K562 (cell line): ENCODE results near the gene KRT33B. TPM values are rescaled to one million over a fixed set of nuclear protein-coding genes. Genes with fewer than 3 reads are reported as not detected.
"Not testable (repeated sequence)": the region's sequence is repeated elsewhere in the genome, so short reads cannot be mapped to it uniquely, and the experiment has no call there.

Source experiments
- ATAC-seq: fragments of 200-7000 bp; cut with Tn5 transposase; 3 replicates; pipeline ENCODE4 v1.9.1; 2020; ENCODE audit warnings: moderate library complexity
- BruUV-seq: library from RNA; stranded (reverse); fragments of 400-500 nt; replicated peaks from 2 replicates; lab custom pipeline; 2021; lab: Mats Ljungman, UMichigan
- CTCF ChIA-PET: fragments of 300-600 bp; formaldehyde crosslinking; extraction: SDS; loops from one replicate; lab custom pipeline; 2021; ENCODE audit warnings: low intra/inter-chr PET ratio; lab: Yijun Ruan, JAX
- POLR2A ChIA-PET: fragments of 300-600, 350-650 bp; sonication (Branson Sonifier 250); formaldehyde crosslinking; extraction: SDS; loops from one replicate; lab custom pipeline; 2021; ENCODE audit warnings: antibody characterized with exemption, inconsistent platforms; lab: Yijun Ruan, JAX
- DNase-seq, 4 experiments: peaks; one replicate each; pipeline versions ENCODE4 v3.0.0 to v3.0.0-alpha.2; 2011 to 2018; ENCODE audit warnings: low spot score in 3 of 4, mixed read lengths in 3 of 4; ENCODE audit errors: extremely low read depth in 1 of 4
- FAIRE-seq: peaks from 2 replicates; lab custom pipeline; 2011; peaks lifted over from hg19 to GRCh38; lab: Jason Lieb, UNC
- H2AFZ ChIP-seq: 2 replicates; pipeline ENCODE4 v1.6.0; 2011; ENCODE audit warnings: low read depth, low read length, control low read depth, inconsistent platforms
- H3K27ac ChIP-seq: fragments of 200-600 bp; 3 replicates; pipeline ENCODE4 v1.8.0; 2011; ENCODE audit warnings: low read depth, mild to moderate bottlenecking, control low read depth, inconsistent platforms, low read length, moderate library complexity, mixed read lengths; ENCODE audit errors: extremely low read depth
- H3K27me3 ChIP-seq, 2 experiments: fragments of 300-600 bp in 1 of 2; 2 replicates in 1 of 2; 3 replicates in 1 of 2; pipeline versions ENCODE4 v1.6.0 to v1.8.0; 2011; ENCODE audit warnings: inconsistent platforms in 2 of 2, low read length in 2 of 2, mild to moderate bottlenecking in 1 of 2, mixed read lengths in 1 of 2, moderate library complexity in 1 of 2; ENCODE audit not compliant: control insufficient read depth in 2 of 2, insufficient read depth in 2 of 2
- H3K36me3 ChIP-seq: fragments of 300-600 bp; 3 replicates; pipeline ENCODE4 v1.8.0; 2011; ENCODE audit warnings: mild to moderate bottlenecking, low read length, inconsistent platforms; ENCODE audit not compliant: control insufficient read depth, insufficient read depth
- H3K4me1 ChIP-seq, 2 experiments: fragments of 200-600 bp in 1 of 2; replicated peaks in 1 of 2; 2 replicates in 1 of 2; 3 replicates in 1 of 2; pipeline versions ENCODE4 v1.5.1 to v1.8.0; 2011; ENCODE audit warnings: inconsistent platforms in 2 of 2, low read length in 2 of 2, mild to moderate bottlenecking in 1 of 2, mixed read lengths in 1 of 2, moderate library complexity in 1 of 2; ENCODE audit not compliant: control insufficient read depth in 2 of 2, insufficient read depth in 2 of 2
- H3K4me2 ChIP-seq: 2 replicates; pipeline ENCODE4 v1.6.1; 2011; ENCODE audit warnings: low read length, control low read depth, inconsistent platforms, mixed read lengths; ENCODE audit not compliant: insufficient read depth
- H3K4me3 ChIP-seq: fragments of 200-600 bp; sonication (generic), shearing (Covaris generic); 2 replicates; pipeline ENCODE4 v1.5.1; 2016; ENCODE audit warnings: control low read depth, inconsistent platforms
- H3K79me2 ChIP-seq: fragments of 200-600 bp; 3 replicates; pipeline ENCODE4 v1.8.0; 2011; ENCODE audit warnings: low read length, inconsistent platforms; ENCODE audit not compliant: control insufficient read depth, insufficient read depth
- H3K9ac ChIP-seq, 2 experiments: 2 replicates each; pipeline versions ENCODE4 v1.6.0 to v1.6.1; 2011; ENCODE audit warnings: low read depth in 2 of 2, low read length in 2 of 2, control low read depth in 1 of 2, inconsistent platforms in 1 of 2, mild to moderate bottlenecking in 1 of 2, mixed read lengths in 1 of 2; ENCODE audit not compliant: insufficient read depth in 1 of 2
- H3K9me1 ChIP-seq: one replicate; pipeline ENCODE4 v1.6.0; 2011; ENCODE audit warnings: inconsistent platforms, mild to moderate bottlenecking, low read length, moderate library complexity; ENCODE audit not compliant: control insufficient read depth, insufficient read depth
- H3K9me3 ChIP-seq: replicated peaks from 2 replicates; pipeline ENCODE4 v1.5.1; 2011; ENCODE audit warnings: low read depth, low read length, inconsistent platforms; ENCODE audit not compliant: control insufficient read depth, insufficient read depth
- H4K20me1 ChIP-seq: replicated peaks from 2 replicates; pipeline ENCODE4 v1.6.1; 2011; ENCODE audit warnings: low read length, inconsistent platforms, mixed read lengths; ENCODE audit not compliant: control insufficient read depth, insufficient read depth
- CBFA2T2 ChIP-seq: fragments of 450-650 bp; conservative IDR thresholded peaks from 2 replicates; pipeline ENCODE4 v1.6.1; 2017; ENCODE audit warnings: mild to moderate bottlenecking
- IFI16 ChIP-seq: fragments of 250-450 bp; sonication (Bioruptor Pico); IDR thresholded peaks from 2 replicates; pipeline ENCODE4 v2.1.2; 2022; ENCODE audit warnings: mild to moderate bottlenecking, inconsistent platforms
- MEF2D ChIP-seq: conservative IDR thresholded peaks from 2 replicates; pipeline ENCODE4 v1.6.1; 2016; ENCODE audit warnings: low read depth, missing genetic modification characterization, missing compliant biosample characterization
- MIER1 ChIP-seq: fragments of 450-650 bp; IDR thresholded peaks from 2 replicates; pipeline ENCODE4 v1.6.1; 2016; ENCODE audit warnings: antibody characterized with exemption, mild to moderate bottlenecking, low read depth
- MYC ChIP-seq, 2 experiments: fragments of 250-450 bp in 1 of 2; sonication (Bioruptor Pico) in 1 of 2; IDR thresholded peaks; 2 replicates each; pipeline versions ENCODE4 v1.5.1 to v1.6.1; 2012 to 2021; ENCODE audit warnings: low read depth in 2 of 2, borderline replicate concordance in 1 of 2, improper control_type of control experiment in 1 of 2, low read length in 1 of 2, mild to moderate bottlenecking in 1 of 2, moderate library complexity in 1 of 2
- NCOA1 ChIP-seq: fragments of 450-650 bp; IDR thresholded peaks from 2 replicates; pipeline ENCODE4 v1.6.1; 2016; ENCODE audit warnings: low read depth
- PREB ChIP-seq: sonication (generic); formaldehyde crosslinking; IDR thresholded peaks from 2 replicates; pipeline ENCODE4 v1.8.1; 2023; ENCODE audit warnings: mild to moderate bottlenecking, missing genetic modification reagents
- PURB ChIP-seq: sonication (generic); formaldehyde crosslinking; IDR thresholded peaks from 2 replicates; pipeline ENCODE4 v1.9.0; 2021; ENCODE audit warnings: low read depth, mild to moderate bottlenecking, missing genetic modification reagents
- SLC30A9 ChIP-seq: fragments of 250-450 bp; sonication (Bioruptor Pico); IDR thresholded peaks from 2 replicates; pipeline ENCODE4 v1.8.0; 2022; ENCODE audit warnings: mild to moderate bottlenecking, moderate library complexity
- TAF9B ChIP-seq: fragments of 450-650 bp; IDR thresholded peaks from 2 replicates; pipeline ENCODE4 v1.6.1; 2018; ENCODE audit warnings: mild to moderate bottlenecking; ENCODE audit not compliant: partially characterized antibody
- TCF7 ChIP-seq: sonication (generic); IDR thresholded peaks from 2 replicates; pipeline ENCODE4 v1.6.1; 2016; ENCODE audit warnings: antibody characterized with exemption, borderline replicate concordance
- ZHX1 ChIP-seq: fragments of 150-350 bp; conservative IDR thresholded peaks from 2 replicates; pipeline ENCODE4 v1.6.1; 2014; ENCODE audit warnings: low read length
- ZNF174 ChIP-seq: fragments of 250-450 bp; sonication (Bioruptor Pico); IDR thresholded peaks from 2 replicates; pipeline ENCODE4 v1.4.0; 2020; ENCODE audit warnings: mild to moderate bottlenecking
- ZNF431 ChIP-seq: sonication (generic); formaldehyde crosslinking; IDR thresholded peaks from 2 replicates; pipeline ENCODE4 v1.8.0; 2022; ENCODE audit warnings: mild to moderate bottlenecking, missing genetic modification reagents
- WGBS: fragments of 100-300 bp; shearing (Covaris generic); methylation state at CpG from one replicate; pipeline ENCODE4 v1.1.6; 2016; ENCODE audit warnings: low coverage, mixed read lengths; ENCODE audit not compliant: insufficient coverage; ENCODE audit errors: missing lambda C conversion rate; 5-methylcytosine and 5-hydroxymethylcytosine counted together
- in situ Hi-C: fragments of 300-500 bp; cut with MboI; formaldehyde crosslinking; loops from 4 replicates; pipeline ENCODE4 v1.15.0; 2018; ENCODE audit warnings: inconsistent platforms, mixed read lengths
- intact Hi-C: fragments of 100-400 bp; cut with micrococcal nuclease; formaldehyde crosslinking; loops from 2 replicates; pipeline ENCODE4 v1.14.2; 2022
- polyA plus RNA-seq, 8 experiments: library from polyadenylated mRNA; depleted of rRNA in 4 of 8; stranded (reverse) in 5 of 8; unstranded in 3 of 8; fragments of >200 nt; fragmentation: Nextera tagmentation in 2 of 8; fragmentation: Illumina TruSeq in 1 of 8; extraction: Ambion mirVana in 2 of 8; extraction: Trizol in 1 of 8; gene quantifications; 2 replicates each; pipeline versions ENCODE4 v1.2.1 to v1.2.3, GENCODE V29; 2011 to 2014; ENCODE audit warnings: inconsistent platforms in 1 of 8, missing spikeins in 1 of 8
- total RNA-seq, 7 experiments: library from RNA; depleted of rRNA in 6 of 7; stranded (reverse); fragments of >200 nt in 6 of 7; fragmentation: Illumina TruSeq in 2 of 7; extraction: Trizol in 2 of 7; gene quantifications; 2 replicates each; pipeline versions ENCODE4 v1.2.1 to v1.2.3, GENCODE V29; 2011 to 2021; ENCODE audit warnings: low replicate concordance in 1 of 7

The KRT33B gene
- total and polyA plus RNA-seq, 9 of the 15 experiments (the other 6 are each of a cell fraction or from before 2014, with no cell fraction given), result not detected

GRCh38 chr17:41346421-41346820, 23.2 kb downstream of the KRT33B start:
- H3K79me2 ChIP-seq, intact Hi-C loops, H3K4me2 ChIP-seq, H3K9ac ChIP-seq, H3K4me1 ChIP-seq, H4K20me1 ChIP-seq, CTCF ChIA-PET, H2AFZ ChIP-seq, ATAC-seq, H3K9me3 ChIP-seq, H3K4me3 ChIP-seq, H3K9me1 ChIP-seq, in situ Hi-C loops, H3K27ac ChIP-seq, FAIRE-seq, DNase-seq, BruUV-seq, H3K27me3 ChIP-seq, H3K36me3 ChIP-seq: not testable (repeated sequence)
- WGBS, result 1% methylated on average over 16 of the region's 16 CpGs
- POLR2A ChIA-PET, result interaction anchor here (1.1 kb wide), 1 partner anchor 10 kb away, joined by 5 read pairs; no protein-coding TSS in a partner anchor

GRCh38 chr17:41345992-41346391, 23.6 kb downstream of the KRT33B start:
- H2AFZ ChIP-seq, result no peak overlapping the region
- H4K20me1 ChIP-seq, result no peaks in the 10 kb centered on the region
- FAIRE-seq (no peak), ATAC-seq (no peak), DNase-seq (no peak)
- no peaks in the 10 kb centered on the region for H3K4me1 ChIP-seq
- no peak overlapping the region for H3K4me3 ChIP-seq
- H3K9ac ChIP-seq, result no peak overlapping the region
- H3K79me2 ChIP-seq, result no peaks in the 10 kb centered on the region
- TF ChIP-seq TAF9B (no peak), MEF2D (tag) (no peak), CBFA2T2 (no peak), ZNF174 (CRISPR knock-in tag) (no peak), SLC30A9 (CRISPR knock-in tag) (no peak), IFI16 (CRISPR knock-in tag) (no peak), ZNF431 (CRISPR knock-in tag) (no peak), ZHX1 (no peak), NCOA1 (no peak), TCF7 (no peak), PURB (no peak), MIER1 (no peak), PREB (CRISPR knock-in tag) (no peak), MYC (IDR thresholded peaks at IDR 0.05; ENCODE audit: low read depth, low read length) (no peak), MYC (CRISPR knock-in tag; IDR thresholded peaks at IDR 0.05; ENCODE audit: borderline replicate concordance, low read depth) (no peak)
- CTCF ChIA-PET, result no interaction called here
- H3K4me2 ChIP-seq, result no peak overlapping the region
- no peaks in the 10 kb centered on the region for H3K36me3 ChIP-seq
- 10% methylated on average over 3 of the region's 3 CpGs for WGBS
- no TSS peak for BruUV-seq
- intact Hi-C loops (no loop called here), in situ Hi-C loops (no loop called here)
- no peaks in the 10 kb centered on the region for H3K27me3 ChIP-seq
- POLR2A ChIA-PET, result interaction anchor here (1.1 kb wide), 1 partner anchor 10 kb away, joined by 5 read pairs; no protein-coding TSS in a partner anchor
- no peak overlapping the region for H3K27ac ChIP-seq
- H3K9me1 ChIP-seq, result no peaks in the 10 kb centered on the region
- H3K9me3 ChIP-seq, result no peaks in the 10 kb centered on the region
